GM19193 (cell line): ENCODE measurements around the gene MSI2.

Experiments
- POLR2A ChIP-seq: IDR thresholded peaks from 4 replicates; pipeline ENCODE4 v1.6.1; 2011; ENCODE audit not compliant: insufficient read depth, insufficient read length; ENCODE audit errors: extremely low read depth

The MSI2 gene

DNA sequence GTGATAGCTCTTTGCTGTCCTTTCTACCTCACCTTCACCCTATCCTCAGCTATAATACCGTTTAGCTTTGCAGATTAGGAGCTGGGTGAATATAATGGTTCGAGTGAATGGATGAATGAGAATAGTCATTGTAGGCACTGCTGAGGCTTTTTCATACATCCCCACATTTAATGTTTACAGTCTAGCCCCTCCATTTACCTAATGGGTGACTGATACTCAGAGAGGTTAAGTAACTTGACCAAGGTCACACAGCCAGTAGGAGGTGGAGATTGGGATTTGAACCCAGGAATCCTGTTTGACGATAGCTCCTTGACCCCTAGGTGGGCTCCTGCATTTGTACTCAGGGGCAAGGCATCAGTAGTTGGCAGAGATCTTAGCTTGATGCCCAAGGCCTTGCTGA, 293.1 kb downstream of the MSI2 start:
- no peak for TF ChIP-seq POLR2A

DNA sequence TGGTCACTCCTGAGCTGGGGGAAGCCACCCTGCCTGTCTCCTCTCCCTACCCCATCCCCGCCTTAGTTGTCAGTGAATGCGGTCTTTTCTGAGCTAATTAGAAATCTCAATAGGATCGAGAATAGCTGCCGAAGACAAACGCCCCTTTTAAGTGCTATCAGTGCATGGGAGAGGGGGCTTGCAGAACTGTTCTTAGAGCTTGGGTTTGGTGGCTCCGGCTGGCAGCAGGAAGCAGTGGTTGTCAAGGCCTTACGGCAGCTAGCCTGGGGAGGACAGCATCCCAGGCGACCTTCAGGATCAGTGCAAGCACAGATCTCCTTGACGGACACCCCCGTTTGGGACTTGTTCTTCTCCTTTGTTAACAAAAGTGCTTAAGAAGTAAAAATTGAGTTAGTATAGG, 293.7 kb downstream of the MSI2 start:
- TF ChIP-seq POLR2A, result no peak

DNA sequence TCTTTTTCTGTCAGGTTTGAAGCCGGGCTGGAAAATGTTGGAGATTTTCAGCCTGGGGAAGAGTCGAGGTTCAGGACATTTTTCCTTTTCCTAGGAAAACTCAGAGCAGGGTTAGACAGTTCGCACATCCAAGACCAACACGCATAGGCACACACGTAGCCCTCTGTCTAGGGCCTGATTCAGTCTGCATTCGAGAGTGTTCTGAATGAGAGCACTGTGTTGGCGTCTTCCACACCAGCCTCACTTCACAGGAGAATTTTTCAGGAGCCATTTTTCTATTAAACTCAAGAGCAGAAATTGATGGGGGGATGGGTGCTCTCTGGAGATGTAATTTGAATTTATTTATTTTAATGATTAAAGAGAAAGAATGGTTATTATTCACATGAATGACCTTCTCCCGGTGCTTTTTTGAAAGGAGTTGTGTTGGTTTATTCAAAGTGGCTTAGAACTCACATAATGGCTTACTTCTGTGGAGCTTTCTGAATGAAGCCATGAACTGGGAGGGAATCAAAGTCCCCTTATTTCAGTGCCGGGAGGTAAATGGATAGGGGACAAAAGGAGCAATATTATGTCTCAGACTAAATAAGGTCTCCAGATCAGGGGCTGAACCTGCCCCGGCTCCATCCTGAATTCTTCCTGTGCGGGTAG, 294.5 kb downstream of the MSI2 start:
- no peak for TF ChIP-seq POLR2A

DNA sequence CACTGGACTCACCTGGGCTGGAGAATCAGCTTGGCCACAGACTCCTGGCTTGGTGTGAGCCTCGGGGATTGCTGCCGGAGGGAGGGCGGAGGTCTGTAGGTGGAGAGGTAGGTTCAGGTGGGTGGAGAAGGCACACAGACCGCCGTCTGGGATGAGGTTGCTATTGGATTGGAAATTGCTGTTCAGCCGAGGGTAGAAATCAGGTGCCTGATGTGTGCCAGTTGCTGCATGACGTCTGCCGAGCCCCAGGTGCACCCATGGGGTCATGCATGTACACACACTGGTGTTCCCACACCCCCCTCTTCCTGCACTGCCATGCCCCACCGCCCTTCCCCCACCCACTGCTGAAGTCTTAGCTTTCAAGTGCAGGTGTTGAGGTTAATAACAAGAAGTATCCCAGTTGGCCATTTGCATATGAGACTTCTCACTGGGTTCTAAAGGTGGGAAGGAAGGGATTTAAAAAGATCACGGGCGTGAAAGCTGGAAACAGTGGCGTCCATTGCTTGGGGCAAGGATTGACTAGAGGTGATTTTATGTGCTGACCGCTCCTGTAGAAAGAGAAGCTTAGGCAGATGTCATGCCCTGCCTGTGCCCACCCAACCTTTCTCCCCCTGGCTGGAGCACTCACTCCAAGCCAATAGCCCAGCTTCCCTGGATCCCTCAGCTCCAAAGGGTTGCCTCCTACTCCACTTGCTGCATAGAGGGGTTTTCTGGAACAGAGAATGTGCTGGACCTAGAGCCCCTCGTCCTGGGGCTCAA, 295.2 kb downstream of the MSI2 start:
- TF ChIP-seq POLR2A, result peak; percentile 25

DNA sequence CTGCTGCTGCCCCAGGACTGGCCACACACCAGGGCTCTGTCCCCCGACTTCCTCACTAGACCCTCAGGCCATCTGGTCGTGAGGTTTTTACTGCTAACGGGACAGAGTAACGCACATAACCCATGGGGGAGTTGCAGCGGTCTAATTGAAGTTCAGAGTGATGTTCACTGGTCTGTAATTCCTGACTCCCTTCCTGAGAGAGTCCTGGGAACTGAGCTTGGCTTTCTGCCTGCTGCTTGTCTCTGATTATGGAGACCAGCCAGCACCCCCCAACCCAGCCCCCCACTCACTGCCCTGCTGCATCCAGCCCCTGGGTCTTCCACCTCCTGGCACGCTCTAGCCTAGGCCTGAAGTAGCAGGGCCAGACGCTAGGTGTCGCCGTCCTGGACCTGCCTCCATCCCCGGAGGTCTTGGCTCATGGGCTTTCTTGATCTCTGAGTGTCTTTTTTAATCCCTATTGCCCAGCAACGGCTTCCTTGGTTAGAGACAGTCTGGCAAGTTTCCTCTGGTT, 295.8 kb downstream of the MSI2 start:
- no peak for TF ChIP-seq POLR2A

DNA sequence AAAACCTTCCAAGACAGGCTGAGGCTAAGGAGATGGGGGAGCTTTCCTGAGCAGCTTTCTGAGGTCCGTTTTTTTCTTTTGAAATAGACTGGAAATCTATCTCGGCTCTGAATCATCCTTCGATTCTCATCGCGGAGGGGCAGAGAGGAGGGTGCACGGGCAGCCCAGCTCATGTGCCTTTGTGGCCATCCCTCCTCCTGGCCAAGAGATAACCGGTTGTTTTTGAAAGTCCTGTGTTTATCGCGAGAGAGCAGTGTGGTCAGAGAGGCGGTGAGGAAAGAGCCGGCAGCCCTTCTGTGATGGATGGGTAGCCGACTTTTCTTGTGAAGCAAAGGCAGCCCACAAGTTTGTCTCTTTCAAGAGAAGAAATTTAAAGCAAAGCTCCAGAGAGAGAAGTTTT, 297.2 kb downstream of the MSI2 start:
- no peak for TF ChIP-seq POLR2A

DNA sequence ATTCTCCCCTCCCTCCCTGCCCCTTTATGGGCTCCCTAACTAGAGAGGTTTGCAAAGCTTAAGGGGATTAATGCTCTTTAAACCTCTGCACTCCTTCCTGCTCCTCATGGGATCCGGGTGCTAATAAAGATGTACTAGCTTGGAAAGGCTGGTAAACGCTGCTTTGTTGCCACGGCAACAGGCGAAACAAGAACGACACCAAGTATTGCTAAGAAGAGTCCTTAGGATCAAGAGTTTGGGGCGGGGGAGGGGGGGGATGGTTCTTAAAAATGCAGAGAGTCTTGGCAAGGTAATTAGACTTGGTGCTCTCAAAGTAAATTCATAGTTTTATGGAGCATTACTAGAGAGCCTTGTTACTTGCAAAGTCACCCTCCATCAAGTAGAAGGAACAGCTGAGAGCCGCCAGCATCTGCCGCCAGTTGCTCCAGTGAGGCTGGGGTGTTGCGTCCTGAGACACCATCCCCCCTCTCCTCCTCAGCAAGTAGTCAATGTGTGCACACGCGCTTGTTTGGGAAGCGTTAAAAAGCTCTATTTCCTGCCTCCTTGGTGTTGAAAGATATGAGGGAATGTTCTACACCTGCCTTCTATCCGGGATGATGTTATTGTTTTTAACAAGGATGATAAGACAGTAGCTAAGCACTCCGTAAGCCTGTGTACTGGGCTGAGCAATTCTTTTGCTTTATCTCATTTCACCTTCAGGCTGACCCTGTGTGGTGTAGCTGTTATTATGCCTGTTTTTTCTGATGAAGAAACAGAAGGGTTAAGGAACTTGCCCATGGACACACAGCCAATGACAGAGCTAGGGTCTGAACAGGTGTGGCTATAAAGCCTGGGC, 297.9 kb downstream of the MSI2 start:
- TF ChIP-seq POLR2A, result no peak

DNA sequence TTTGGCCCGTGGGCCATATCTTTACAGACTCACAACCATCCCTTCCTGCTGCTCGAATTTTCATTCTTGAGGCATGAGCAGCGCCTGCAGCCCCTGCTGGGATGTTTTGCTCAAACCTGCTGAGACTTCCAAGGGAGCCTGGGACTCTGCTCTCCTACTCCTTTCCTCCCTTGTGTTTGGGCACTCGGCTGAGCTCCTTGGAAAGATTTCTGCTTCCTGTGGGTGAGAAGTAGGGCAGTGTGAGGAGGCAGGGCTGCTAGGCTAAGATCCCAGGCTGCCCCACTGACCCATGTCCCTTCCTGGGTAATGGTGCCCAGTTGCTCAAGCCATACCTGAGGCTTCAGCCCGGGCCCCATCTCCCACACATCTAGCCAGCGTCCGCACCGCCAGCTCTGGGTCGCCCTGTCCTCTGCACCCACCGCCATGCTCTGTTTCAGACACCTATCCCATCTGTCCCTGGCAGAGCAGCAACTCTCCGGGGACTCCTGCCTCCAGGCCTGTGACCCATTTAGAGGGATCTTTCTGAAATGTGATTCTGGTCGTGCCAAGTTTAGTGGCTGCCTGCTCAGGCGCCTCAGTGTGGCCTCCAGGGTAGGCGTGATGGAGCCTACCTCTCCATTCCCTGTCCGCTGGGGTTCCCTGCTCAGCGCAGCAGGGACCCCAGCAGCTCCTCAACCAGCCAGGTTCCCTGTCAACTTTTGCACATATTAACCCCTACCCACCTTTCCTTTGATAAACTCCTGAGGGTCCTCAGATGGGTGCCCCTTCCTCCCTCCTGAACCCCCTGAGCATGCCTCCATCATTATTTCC, 298.7 kb downstream of the MSI2 start:
- no peak for TF ChIP-seq POLR2A

DNA sequence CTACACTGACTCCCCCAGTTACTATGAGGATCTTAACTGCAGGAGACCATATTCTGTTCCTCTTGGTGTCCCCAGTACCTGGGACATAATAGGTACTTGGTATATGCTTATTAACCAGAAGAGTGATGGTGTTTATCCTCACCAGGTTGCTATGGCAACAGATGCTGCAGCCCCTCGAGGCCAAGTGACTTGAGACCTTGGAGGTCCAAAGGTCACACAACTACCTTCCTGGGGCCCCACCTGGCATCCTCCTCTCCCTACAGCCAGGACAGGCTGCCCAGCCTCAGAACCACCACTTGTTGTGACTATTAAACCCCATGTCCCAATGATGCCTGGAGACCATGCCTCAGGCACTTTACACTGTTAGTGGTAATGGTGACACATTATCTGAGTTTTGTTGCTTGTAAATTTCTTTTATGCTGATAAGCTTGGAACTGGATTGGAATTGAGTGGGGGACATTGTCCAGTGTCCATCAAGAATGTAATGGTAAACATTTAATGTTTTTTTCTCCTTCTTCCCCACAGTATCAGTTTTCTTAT, 299.4 kb downstream of the MSI2 start:
- no peak for TF ChIP-seq POLR2A

DNA sequence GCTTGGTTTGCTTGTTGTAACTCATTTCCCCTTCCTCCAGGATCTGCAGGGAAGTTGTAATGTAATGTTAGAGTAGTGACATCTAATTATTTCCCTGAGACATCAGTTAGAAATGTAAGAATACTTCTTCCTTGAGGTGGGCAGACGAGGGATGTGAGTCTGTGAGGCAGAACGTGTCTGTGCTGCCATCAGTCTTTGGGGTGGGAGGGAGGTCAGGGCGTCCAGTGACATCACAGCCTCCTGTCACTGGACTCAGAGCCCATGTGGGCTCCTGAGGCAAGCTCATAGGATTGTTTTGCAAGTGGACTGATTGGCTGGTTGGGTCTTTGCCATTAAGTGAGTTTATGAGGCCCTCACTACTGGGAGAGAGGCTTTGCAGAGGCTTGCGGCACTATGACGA, 300.0 kb downstream of the MSI2 start:
- no peak for TF ChIP-seq POLR2A

DNA sequence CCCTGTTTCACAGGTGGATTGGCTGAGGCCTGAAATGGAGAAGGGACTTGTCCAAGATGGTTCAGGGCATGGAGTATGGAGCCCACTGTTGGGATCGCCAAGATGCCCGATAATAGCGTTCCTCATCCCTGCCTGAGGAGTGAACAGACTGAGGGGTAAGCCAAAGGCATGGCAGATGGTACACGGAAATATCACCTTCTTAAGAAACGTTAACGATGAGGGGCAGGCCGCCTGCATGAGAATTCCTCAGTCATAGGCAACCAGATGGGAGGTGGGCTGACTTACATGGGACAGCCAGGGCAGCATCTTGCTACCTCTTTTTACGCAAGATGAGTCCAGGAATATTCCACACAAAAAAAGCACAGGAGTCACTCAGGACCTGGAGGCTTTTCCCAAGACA, 300.7 kb downstream of the MSI2 start:
- no peak for TF ChIP-seq POLR2A

DNA sequence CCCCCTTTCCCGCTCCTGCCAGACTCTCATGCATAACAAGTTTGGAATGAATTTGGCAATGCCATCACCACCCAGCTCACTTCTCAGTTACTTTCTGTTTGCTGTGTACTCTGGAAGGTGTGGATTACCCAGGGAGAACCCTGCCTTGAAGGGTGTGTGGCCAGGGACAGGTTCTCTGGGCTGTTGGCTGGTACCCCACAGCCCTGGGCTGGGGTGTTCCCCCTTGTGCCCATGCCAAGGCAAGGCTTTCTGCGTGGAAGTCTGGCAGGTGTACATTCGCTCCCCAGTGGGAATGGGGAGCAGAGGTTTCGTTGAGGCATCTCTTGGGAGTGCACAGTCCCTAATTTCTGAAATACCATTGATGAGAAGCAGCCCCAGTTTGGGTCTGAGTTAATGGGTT, 301.1 kb downstream of the MSI2 start:
- no peak for TF ChIP-seq POLR2A

DNA sequence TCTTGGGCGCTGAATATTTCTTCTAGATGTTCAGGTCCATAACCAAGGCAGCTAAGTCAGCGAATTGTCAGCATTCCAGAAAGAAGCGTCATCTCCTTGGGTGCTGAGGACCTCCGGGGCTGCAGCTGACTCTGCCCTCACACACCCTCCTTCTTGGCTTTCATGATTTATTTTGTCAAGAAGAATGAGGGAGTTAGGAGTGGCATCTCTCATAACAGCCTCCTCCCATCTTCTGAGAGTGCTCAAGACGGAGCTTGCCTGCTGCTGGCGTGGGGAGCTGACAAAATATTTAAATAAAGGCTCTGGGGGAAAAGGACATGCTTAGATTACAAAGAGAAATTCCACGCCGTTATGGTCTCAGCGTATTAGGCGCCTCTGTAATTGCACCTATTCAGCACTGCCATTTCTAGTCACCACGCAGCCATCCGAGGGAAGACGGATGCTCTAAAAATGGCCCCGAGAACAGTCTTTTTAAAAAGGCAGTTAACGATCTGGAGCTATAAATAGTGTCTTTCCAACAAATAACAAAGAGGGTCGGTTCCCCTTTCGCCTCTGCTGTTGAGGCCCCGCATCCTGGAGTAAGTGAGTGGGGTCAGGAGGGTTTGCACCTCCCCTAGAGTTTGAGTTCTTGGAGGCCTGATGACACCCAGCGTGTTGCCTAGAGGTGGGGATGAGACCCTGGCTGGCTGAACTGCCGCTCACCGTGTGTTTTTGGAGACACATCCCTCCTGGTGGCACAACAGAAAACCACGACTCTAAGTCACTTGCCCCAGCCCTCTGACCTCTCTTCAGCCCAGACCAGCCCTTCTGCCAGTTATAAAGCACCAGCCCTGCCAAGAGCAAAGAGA, 301.7 kb downstream of the MSI2 start:
- TF ChIP-seq POLR2A, result no peak

DNA sequence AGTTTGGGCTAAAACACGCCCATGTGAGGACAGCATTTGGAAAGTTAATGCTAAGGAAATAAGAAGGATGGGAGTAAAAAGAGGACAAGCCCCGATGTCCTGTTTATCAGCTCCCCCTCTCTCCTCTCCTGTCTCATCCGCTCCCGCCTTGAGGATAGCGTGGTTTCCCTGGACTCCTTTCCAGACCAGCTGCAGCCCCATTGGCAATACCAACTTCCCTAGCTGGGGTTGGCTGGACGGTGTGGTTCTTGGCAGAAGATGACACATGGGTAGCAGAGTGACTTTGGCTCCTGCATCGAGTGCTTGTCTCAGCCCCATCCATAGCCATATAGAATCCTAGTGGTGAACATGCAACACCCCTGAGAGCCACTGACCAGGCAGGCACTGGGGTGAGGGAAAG, 302.9 kb downstream of the MSI2 start:
- no peak for TF ChIP-seq POLR2A

DNA sequence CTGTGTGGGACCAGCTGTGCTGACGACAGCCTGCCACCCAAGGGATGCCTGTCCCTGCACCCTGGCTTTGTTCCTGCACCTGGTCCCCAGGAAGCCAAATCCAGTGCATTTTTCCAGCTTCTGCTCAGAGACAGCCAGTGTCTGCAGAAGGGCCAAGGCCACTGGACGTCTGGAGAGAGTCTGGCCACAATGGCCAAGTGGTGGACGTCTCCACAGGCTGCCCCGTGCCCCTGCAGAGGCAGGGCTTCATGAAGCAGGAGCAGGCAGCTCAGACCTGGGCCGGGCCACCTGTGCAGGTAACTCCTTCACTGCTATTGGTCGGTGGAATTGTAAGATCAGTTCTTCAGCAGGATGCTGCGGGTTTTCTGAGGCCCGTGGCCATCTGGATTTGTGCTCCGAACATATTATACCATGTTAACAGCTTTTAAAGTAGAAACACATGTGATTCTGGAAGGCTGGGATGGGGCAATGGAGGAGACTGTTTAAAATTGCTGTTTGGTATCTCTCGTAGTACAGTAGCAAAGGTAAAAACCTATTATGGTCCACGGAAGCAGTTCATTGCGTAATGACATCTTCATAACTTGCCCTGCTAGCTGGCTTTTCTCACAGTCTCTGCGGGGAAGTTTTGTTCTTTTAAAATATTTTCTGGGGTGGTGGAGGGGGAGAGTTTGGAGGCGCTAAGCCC, 303.5 kb downstream of the MSI2 start:
- TF ChIP-seq POLR2A, result no peak
